ENCODE measurements around the gene GABPA. TPM values are rescaled to one million over a fixed set of nuclear protein-coding genes. Genes with fewer than 3 reads are reported as not detected.
A peak's percentile ranks its signal among the peaks of the same experiment; 100 is the strongest.

GABPA gene
- total RNA-seq, 1 donor from 2014 or later = 15.8 TPM

GRCh38 chr21:25750085-25750484, 15.3 kb downstream of the GABPA start:
- Histone ChIP-seq H3K27me3 (ENCODE audit: control insufficient read depth, insufficient read depth, low read length) (no peaks in the 10 kb centered on the region), H3K36me3 (ENCODE audit: control insufficient read depth, insufficient read depth, low read length) (peaks cover 2% of the 10 kb centered on the region), H3K4me3 (ENCODE audit: low read depth, low read length) (no peak overlapping the region)
- FAIRE-seq (no peak), DNase-seq (ENCODE audit: low read depth) (no peak)
- TF ChIP-seq CTCF (IDR thresholded peaks at IDR 0.05; ENCODE audit: insufficient read depth, low read length, severe bottlenecking) = no peak

DNA sequence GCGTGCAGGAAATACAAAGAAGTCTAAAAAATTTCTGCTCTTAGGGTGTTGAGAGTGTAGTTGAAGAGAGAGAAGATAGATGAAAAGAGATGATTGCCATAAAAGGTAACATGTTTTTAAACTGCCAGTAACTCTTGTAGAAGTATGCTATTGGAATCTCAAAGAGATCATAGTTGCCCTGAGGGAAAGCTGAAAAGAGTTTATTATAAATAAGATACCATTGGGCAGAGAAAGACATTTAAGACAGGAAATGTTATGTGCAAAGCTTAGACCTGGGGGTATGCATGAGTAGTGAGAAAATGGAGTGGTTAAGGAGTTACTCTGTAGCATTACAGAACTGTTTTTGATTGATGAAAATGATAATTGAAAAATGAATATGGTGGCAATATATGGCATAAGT, 17.6 kb downstream of the GABPA start:
- DNase-seq (ENCODE audit: low read depth) (no peak), FAIRE-seq (no peak)
- no peaks in the 10 kb centered on the region for H3K27me3 ChIP-seq (ENCODE audit: control insufficient read depth, insufficient read depth, low read length)
- peaks cover 2% of the 10 kb centered on the region for H3K36me3 ChIP-seq (ENCODE audit: control insufficient read depth, insufficient read depth, low read length)
- TF ChIP-seq CTCF (IDR thresholded peaks at IDR 0.05; ENCODE audit: insufficient read depth, low read length, severe bottlenecking) = no peak
- no peak overlapping the region for H3K4me3 ChIP-seq (ENCODE audit: low read depth, low read length)

DNA sequence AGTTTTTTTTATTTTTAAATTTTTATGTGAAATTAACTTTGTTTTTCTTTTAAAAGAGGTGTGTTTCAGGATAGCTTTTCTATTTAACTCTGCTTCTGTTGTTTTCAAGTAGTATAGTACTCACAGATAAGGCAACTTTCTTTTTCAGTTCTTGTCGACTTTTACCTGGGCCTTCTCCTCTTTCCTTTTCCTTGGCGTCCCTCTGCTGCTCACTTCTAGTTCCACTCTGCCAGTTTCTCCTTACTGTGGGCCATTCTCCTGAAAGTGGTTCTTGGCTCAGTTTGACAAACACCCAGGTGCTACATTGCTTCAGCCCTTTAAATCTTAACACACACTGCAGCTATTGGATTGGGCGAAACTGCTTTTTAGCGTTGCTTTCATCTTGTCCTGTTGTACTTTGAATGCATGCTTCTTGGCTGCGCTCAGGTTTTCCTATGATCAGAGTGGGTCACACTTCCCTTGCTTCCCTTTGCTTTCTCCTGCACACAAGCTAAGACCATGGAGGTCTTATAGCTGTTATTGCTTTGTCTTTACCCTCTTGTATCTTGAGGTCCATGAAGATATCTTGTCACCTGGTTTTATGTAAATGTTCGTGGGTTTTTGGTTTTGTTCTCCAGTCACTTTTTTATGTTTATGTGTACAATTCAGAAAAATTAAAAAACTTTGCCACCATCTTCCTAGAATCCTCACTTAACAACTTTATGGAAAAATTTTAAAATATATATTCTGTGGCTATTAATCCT, 21.6 kb downstream of the GABPA start:
- no peaks in the 10 kb centered on the region for H3K27me3 ChIP-seq (ENCODE audit: control insufficient read depth, insufficient read depth, low read length)
- peaks cover 2% of the 10 kb centered on the region for H3K36me3 ChIP-seq (ENCODE audit: control insufficient read depth, insufficient read depth, low read length)
- no peak for FAIRE-seq
- DNase-seq (ENCODE audit: low read depth) = no peak
- no peak overlapping the region for H3K4me3 ChIP-seq (ENCODE audit: low read depth, low read length)
- no peak for TF ChIP-seq CTCF (IDR thresholded peaks at IDR 0.05; ENCODE audit: insufficient read depth, low read length, severe bottlenecking)

DNA sequence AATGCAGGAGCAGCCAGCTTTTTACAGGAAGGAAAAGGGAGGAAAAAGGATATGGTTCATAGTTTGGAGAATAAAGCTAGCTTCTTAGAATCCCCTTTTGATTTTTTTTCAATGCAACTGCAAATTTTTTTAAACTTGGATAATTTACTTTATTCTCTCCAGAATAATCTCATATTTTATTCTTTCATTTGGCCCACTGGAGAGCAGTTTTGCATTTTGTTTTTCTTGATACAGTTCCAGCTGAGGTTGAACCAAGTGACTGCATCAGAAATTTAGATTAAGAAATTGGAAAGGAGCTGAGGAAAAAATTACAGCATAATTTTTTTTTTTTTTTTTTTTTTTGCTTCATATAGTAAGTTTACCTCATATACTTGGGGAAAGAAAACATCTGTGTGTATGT, 22.8 kb downstream of the GABPA start:
- Histone ChIP-seq H3K27me3 (ENCODE audit: control insufficient read depth, insufficient read depth, low read length) (no peaks in the 10 kb centered on the region), H3K4me3 (ENCODE audit: low read depth, low read length) (no peak overlapping the region), H3K36me3 (ENCODE audit: control insufficient read depth, insufficient read depth, low read length) (peaks cover 3% of the 10 kb centered on the region)
- DNase-seq (ENCODE audit: low read depth) (no peak), FAIRE-seq (no peak)
- no peak for TF ChIP-seq CTCF (IDR thresholded peaks at IDR 0.05; ENCODE audit: insufficient read depth, low read length, severe bottlenecking)

GRCh38 chr21:25759573-25759972, 24.8 kb downstream of the GABPA start:
- no peak for FAIRE-seq
- Histone ChIP-seq H3K27me3 (ENCODE audit: control insufficient read depth, insufficient read depth, low read length) (no peaks in the 10 kb centered on the region), H3K4me3 (ENCODE audit: low read depth, low read length) (no peak overlapping the region), H3K36me3 (ENCODE audit: control insufficient read depth, insufficient read depth, low read length) (peaks cover 1% of the 10 kb centered on the region)
- TF ChIP-seq CTCF (IDR thresholded peaks at IDR 0.05; ENCODE audit: insufficient read depth, low read length, severe bottlenecking) = no peak
- peak; percentile 46 for DNase-seq (ENCODE audit: low read depth)

DNA sequence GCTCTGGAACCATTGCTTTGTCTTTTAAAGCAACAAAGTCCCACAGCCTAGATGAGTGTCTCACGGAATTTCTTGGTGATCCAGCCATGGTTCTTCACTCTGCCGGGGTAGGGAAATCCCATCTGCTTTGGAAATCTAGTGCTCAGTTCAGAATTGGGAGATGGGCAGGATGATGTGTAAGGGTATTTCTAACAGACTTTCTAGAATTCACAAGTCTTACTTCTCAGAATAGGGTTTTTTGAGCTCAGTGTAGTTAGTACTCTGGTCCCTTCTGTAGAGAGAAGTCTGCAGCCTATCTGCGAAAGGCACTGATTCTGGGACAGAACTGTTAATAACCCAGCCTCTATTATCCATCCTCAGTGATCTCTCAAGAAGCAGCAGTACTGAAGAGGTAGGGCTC, 25.3 kb downstream of the GABPA start:
- no peaks in the 10 kb centered on the region for H3K27me3 ChIP-seq (ENCODE audit: control insufficient read depth, insufficient read depth, low read length)
- FAIRE-seq (no peak), DNase-seq (ENCODE audit: low read depth) (no peak)
- peaks cover 1% of the 10 kb centered on the region for H3K36me3 ChIP-seq (ENCODE audit: control insufficient read depth, insufficient read depth, low read length)
- H3K4me3 ChIP-seq (ENCODE audit: low read depth, low read length) = no peak overlapping the region
- TF ChIP-seq CTCF (IDR thresholded peaks at IDR 0.05; ENCODE audit: insufficient read depth, low read length, severe bottlenecking) = no peak
